ENCODE measurements around the gene ATP2A2.

ATP2A2 gene

DNA sequence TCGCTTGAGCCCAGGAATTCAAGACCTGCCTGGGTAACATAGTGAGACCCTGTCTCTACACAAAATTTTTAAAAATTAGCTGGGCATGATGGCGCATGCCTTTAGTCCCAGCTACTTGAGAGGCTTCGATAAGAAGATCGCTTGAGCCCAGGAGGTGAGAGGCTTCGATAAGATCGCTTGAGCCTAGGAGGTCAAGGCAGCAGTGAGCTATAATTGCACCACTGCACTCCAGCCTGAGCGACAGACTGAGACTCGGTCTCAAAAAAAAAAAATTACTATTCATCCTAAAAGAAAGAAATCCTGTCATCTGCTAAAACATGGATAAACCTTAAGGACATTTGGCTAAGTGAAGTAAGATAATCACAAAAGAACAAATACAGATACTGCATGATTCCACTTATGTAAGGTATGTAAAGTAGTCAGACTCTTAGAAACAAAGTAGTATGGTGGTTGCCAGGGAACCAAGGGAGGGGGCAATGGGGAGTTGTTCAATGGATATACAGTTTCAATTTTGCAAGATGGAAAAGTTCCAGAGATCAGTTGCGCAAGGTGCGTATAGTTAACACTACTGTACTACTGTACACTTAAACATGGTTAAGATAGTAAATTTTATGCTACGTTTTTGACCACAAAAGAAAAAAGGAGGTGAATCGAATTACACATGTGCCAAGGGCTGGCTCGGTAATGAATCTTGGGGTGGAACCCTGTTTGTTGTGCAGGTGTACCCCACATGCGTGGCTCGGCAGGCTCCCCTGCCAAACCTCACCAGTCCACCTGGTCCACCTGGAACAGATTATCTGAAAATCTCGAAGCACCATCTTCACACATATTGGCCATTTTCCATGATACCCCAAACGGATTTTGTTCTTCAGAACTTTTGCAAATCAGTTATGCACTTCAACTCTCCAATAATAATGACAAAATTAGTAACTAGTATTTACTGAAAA is 18.3 kb upstream of the ATP2A2 start:
- DNase-seq = no peak

DNA sequence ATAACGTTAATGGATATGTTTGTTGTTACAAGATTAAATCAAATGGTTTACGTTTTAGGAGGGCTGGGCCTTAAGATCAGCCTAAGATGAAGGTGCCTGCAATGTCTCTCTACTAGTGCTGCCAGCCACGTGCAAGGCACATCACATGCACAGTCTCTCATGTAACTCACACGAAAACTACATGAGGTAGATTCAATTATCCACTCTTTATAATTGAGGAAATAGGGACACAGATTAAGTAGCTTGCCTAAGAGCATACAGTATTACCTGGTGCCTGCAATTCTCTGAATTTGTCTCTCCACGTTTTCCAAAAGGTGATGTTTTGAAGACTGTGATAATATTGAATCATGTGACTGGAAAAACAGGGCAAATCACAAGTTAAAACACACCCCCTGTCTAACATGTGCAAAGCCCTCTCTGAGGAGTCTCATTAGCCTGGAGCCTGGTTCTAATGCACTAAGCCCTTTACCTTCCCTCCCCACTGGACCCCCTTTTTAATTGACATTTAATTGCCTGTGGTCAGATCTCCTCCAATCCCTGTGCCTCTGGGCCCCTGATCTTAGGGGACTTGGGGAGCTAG is 14.6 kb upstream of the ATP2A2 start:
- no peak for DNase-seq

DNA sequence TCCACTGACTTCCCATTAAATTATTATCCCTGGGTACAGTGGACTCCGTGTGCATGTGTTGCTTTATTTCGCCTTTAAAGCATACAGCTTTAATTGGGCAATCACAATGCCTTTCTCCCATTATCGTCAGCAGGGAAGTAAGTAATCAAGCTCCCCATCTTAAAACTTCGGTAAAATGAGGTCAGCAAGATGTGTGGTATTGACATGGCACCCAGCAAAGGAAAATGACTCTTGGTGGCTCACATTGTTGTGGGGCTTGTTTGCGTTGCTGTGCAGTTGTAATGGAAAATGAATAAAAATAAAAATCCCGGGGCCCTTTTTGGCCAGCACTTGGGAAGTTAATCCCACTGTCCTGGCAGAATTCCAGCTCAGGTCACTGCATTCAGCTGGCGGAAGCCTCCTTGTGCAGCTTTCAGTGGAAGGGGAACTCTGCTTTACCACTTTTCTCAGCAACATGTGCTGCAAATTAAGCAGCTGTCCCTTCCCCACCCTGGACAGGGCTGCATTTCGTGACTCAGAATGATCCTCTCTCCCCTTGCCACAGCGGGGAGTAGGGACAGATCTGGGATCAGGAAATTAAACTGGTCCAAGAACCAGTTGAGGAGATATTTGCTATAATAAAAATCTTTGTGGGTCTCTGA is 13.9 kb upstream of the ATP2A2 start:
- DNase-seq = no peak

DNA sequence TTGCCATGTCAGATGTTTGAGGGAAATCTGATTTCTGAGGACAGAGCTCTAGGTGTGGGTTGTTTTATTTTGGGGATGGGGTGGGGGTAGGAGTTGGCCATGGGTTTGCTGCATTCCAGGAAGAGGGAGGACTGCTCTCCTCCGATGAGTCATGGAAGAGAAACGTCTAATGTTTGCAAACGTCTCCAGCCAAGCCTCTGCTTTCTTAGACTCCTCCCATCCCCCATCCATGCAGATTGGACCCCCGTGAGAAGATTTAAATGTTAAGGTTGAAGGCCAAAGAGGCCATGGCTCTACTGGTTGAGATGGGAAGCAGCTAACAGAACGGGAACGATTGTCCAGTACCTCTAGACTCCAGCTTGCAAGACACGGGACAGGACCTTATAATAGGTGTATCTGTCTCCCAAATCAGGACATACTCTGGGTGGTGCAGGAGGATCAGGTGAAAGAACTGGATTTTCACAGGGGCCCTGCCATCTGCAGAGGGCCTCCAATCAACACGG is 11.4 kb upstream of the ATP2A2 start:
- DNase-seq = no peak

DNA sequence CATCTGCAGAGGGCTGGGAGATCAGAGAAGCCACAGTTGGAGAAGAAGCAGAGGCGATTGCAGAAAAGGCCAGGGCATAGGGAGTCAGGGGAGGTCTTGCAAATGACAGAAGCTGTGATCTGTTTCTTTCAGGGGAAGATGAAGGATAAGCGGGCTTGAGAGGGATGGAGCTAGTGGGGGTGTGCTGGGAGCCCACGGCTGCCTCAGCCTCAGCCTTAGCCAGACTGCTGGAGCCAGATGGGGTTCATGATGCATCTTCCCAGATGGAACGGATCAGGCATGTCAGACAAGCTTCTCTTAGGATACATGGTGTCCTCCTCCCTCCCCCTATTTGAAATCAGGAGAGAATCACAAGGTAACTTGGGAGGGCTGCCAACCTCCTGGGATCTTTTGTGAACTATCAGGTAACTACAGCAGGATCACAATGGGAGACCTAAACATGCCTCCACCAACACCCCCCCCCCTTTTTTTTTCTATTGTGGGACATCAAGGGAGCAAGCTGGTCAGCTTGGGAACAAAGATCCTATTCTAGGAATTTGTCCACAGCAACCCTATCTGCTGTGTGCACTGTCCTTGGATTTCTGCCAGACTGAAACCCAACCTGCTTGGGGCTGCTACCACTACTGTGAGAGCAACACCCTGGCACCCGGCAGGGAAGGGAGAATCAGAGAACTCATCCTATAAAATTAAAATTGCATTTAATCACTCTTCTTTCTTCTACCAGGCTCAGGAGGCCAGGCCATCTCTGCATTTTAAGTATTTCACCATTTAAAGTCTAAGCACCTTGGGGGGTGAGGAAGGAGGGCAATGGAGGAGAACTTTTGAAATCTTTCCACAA is 10.7 kb upstream of the ATP2A2 start:
- DNase-seq = no peak

DNA sequence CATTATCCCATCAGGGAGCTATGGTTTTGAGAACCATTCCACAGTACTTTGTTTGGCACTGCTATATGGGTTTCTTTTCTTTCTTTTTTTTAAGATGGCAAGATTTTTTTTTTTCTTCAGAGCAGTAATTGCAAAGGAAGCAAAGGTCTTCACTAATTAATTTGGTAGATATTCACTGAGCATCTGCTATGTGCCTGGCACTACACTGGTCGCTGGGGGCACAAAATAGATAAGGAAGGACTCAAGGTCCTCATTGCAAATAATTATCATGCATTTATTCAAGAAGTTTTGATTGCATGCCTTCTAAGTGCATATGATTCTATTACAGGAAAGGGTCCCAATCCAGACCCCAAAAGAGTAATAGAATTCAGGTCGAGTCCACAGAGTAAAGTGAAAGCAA is 10.0 kb upstream of the ATP2A2 start:
- no peak for DNase-seq

DNA sequence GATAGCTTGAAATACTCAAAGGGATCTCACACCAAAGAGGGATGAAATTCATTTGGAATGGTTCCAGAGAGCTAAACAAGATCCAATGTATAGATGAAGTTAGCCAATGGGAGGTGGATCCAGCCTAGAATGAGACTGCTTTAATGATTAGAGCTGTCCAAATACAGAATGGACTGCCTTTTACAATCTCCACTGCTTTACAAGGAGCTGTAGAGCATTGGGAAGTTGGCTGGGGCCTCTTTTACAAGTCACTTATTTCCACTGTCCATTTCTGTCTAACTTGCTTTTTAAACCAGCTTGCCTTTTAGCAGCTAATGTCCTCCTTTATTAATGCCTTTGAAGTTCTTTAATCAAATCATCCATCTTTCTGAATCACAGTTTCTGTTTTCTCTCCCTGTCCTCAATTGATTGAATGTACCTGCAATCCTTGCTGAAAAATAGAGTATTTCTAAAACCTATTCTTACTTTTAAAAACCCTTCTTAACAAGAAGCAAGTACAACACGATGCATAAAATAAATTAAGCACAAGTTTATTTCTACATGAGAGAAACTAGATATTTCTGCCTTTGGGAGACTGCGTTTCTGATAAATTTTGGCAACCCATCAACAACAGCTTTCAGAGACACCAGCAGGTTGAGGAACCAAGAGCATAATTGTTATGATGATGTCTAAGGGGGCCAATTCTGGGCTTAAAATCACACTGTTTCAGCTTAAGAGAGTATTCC is 3.4 kb upstream of the ATP2A2 start:
- DNase-seq = no peak

DNA sequence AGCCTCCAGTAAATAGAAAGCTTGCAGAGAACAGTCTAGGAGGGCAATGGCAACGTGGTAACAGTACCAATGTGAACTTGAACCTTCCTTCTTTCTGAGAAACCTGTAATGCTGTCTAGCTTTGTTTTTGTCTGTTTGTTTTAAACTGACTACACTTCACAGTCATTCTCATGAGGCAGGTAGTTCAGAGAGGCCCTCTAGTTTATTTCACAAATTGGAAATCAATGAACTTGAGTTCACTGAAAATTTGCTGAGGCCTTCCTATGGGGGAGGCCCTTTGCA is 2.9 kb upstream of the ATP2A2 start:
- DNase-seq = no peak

DNA sequence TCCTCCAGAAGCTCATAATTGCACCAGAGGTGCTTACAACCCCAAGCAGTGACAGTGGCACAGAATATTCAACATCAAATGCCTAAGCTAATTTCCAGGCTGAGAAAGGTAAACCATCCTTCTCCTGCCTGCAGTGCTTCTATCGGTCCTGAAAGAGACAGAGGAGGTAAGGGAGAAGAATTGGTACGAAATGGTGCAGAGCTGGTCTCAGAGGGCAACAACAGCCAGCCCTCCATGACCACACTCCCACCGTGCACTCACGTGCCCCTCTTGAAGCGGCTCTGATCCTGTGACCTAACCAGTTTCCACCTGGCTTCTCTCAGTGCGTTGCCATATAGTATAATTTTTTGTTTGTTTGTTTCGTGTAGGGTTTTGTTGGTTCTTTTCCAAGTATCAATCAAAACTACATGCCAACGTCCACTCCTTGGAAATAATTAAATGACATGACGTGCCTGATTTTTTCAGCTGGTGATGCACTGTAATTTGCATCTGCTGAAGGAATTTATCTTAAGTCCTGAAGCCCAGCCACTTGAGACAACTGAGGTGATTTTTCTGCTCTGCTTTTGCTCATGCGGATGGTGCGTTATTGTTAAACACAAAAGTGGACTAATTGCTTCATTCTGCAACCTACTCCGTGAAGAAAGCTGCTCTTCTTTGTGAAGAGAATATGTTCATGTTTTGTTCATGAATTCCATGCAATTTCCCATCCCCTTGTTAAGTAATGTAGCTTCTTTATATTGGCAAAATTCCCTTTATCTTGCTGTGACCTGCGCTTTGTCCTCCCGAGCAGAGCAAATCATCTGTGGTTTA is 1.3 kb upstream of the ATP2A2 start:
- no peak for DNase-seq

DNA sequence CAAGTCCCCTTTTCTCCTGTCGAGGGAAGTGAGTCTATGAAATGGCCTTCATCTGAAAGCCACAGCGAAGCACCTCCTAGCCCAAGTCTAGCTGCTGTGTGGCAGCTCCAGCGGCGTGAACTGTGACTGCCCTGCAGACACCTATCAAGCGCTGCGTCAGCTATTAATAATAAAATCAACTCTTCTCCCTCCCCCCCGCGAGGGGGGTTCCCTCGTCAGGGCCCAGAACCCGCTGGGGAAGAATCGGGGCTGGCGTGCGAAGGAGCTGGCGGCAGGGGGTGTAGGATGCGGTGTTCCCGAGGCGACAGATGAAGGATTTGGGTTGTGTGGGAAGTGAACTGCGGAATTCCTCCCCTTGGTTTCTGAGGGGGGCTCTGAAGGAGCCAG is 662 bp upstream of the ATP2A2 start:
- DNase-seq = peak; percentile 50

DNA sequence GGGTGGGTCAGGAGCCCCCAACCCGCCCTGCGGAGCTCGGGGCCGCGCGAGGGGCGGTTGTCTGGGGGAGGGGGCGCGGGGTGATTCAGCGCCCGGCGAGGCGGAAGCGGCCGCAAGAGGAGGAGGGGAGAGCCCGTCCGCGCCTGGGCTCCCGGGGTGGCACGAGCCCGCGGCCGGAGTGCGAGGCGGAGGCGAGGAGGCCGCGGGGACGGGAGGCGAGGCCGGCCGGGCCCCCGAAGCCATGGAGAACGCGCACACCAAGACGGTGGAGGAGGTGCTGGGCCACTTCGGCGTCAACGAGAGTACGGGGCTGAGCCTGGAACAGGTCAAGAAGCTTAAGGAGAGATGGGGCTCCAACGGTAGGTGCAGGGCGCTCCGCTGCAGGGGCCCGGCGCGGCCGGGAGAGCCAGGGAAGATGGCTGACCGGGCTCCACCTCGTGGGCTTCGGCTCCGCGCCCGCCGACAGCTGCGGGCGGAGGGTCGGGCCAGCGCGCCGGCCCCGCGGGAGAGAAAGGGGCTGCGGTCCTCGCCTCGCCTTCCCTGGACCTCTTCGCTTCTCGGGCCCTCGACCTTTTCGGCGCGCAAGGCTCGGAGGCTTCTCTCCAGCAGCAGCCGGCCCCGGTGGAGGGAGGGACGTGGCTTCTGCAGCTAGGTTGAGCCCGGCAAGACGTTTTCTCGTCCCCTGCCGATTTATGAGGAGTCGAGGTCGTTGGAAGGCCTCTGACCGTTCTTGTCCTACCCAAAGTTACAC is 677 bp downstream of the ATP2A2 start:
- DNase-seq = peak; percentile 35

DNA sequence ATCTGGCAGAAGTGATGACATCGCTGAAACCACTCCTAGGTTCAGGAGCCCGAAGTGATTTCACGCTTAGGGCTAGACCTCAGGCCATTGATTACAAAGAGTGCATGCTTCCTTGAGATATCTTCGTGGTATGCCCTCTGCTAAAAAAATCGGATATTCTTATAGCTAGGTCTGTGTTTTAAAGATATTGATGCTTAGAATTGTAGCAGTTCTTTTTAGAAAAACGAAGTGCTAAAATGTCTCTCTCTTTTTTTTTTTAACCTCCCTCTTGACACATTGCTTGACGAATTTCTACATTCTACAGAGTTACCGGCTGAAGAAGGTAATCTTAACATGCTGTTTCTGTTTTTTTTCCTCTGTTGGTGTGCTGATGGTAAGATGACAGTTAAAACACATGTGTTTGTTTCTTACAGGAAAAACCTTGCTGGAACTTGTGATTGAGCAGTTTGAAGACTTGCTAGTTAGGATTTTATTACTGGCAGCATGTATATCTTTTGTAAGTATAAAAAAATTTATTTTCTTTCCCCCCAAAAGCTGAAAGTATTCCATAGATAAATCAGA is 1.3 kb downstream of the ATP2A2 start:
- DNase-seq = no peak

DNA sequence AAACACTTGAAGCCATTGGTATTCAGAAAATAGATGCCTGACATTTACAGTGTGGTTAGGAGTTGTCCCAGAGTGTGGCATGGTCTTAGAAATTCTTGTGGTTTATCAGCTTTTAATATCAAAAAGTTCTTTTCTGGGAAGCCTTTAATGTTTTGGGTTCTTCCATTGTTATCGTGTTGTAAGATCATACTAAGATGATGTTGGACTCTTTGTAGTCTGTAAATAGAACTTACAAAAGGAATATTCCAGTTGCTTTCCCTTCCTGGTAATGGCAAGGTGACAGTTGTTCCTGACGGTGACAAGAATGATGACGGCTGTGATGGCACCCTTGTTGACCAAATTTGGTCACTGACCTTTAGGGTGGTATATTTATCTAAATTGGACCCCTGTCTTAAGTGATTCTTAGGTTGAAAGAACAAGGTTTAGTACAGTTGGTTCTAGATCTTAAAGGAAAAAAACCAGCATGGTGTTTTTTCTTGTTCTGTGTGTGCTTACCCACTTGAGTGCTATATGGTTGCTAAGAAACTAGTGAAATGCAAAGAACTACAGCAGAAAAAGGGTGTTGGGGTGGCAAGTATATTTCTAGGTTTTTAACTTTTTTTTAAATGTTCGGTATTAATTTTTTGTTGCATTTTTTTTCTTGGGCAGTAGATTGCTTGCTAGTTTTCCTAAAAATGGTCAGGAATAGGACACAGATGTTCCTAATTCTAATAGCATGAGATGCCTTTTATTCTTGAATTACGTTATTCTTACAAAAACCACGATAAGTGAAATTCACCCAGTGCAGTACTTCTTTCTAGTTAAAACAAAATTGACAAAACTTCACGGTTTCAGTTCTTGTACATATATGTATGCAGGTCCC is 2.1 kb downstream of the ATP2A2 start:
- no peak for DNase-seq

DNA sequence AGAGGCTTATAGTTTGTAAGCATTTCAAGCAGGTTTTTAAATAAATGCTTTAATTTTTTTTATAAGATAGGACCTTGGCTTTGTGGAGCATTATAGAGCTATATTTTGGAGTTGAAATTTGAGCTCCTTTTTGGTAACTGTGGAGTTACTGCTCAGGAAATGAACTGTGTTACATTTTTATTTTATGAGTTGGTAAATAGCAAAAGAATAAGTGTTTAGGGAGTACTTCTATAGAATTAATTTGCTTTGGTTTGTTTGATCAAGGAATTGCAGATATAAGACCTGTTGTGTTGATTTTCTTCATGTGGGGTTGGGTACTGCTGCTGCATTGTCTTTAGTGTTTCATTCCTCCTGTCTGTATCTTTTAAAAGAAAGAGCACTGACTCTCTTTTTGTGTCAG is 3.5 kb downstream of the ATP2A2 start:
- DNase-seq = no peak

DNA sequence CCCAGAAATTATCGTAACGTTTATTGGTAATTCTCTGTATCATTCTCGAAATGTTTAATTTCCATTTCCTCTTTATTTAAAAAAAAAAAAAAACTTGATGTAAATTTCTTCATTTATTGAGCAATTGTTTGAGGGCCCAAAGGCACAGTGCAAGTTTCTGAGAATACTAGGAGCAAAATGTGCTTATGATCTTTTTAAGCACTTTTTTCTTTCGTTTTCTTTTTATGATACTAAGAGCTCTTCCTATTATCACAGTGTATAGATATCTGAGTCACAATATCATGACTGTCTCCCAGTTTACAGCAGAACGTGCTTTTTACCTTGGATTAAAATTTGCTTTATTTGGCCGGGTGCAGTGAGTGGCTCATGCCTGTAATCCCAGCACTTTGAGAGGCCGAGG is 5.6 kb downstream of the ATP2A2 start:
- no peak for DNase-seq

DNA sequence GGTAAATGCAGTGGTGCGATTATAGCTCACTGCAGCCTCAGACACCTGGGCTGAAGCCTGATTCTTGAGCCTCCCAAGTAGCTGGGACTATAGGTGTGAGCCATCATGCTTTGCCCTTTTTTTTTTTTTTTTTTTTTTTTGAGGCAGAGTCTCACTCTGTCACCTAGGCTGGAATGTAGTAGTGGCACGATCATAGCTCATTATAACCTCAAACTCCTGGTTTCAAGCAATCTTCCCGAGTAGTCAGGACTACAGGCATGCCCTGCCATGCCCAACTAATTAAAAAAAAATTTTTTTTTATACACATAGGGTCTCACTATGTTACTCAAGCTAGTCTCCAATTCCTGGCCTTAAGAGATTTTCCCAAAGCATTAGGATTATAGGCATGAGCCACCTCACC is 6.9 kb downstream of the ATP2A2 start:
- DNase-seq = no peak

DNA sequence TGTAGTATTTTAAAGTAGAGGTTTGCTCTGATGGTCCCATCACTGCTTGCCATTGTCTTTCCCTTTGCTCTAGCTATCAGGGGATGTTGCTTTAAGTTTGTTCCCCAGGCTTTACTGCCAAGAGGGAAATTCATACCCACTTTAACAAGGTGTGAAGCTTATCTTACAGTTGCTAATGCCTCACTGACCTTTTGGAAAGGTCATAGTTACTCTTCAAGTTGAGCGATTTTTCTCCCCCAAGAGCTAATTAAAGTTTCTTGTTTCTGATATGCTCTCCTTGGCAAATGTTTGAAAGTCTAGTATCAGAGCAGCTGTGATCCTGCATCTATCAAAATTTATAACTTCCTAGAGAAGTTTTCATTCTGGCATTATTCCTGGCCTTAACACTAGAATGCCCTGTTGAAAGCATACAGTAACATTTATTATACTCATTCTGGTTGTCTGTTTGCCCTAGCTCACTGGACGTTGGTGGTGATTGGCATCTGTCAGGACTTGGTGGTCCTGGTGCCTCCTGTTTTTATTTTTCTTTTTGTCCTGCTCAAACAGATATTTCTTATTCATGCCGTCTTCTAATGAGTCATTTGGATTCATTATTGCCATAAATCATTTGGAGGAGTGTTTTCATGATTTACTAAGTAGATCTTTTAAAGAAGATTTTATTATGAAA is 8.1 kb downstream of the ATP2A2 start:
- DNase-seq = no peak

DNA sequence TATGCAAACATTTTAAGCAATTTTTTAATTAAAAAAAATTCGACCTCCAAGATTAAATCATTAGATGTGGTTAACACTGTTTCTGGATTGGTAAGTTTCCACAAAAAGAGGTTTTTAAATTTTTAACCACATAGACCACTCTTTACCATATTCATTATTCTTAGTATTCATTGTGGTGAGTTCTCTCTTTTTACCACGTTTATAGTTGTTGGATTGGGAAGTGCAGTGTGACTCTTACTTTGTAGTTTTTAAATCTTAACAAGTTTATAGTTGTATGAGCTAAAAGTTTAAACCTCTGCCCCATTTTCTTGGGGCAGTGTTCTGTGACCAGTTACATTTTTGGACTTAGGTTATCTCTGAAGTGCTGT is 8.6 kb downstream of the ATP2A2 start:
- DNase-seq = no peak
